CMK (cell line): ENCODE results near the gene DIP2C.
"Not testable (repeated sequence)": the region's sequence is repeated elsewhere in the genome, so short reads cannot be mapped to it uniquely, and the experiment has no call there.

Source experiments
- DNase-seq: peaks from one replicate; pipeline ENCODE4 v3.0.0-alpha.2; 2010; ENCODE audit warnings: low read depth

Gene DIP2C

DNA sequence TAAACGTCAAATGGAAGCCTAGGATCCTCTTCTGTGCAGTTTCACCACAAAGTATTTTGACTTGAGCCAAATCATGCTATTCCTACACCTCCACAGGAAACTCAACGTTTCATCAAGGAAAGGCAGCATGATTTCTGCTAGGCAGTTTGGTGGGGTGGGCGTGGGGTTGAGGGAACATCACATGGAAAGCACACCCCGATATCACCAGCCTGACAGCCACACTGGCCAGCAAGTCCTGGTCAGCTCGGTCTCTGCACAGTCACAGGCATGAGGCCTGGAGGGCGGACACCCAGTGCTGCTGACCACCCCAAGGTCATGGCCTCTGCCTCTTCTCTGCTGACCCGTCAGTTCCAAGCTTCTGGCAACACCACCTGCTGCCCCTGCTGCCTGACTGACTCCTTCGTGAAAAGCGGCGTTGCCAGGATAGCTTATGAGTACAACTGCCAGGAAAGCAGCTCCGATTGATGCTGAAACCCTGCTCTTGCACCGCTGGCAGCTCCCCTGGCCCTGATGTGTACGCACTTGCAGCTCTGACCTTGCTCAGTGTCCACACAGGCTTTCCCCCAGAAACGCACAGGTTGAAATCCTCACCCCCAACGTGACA is 171.5 kb downstream of the DIP2C start:
- no peak for DNase-seq

DNA sequence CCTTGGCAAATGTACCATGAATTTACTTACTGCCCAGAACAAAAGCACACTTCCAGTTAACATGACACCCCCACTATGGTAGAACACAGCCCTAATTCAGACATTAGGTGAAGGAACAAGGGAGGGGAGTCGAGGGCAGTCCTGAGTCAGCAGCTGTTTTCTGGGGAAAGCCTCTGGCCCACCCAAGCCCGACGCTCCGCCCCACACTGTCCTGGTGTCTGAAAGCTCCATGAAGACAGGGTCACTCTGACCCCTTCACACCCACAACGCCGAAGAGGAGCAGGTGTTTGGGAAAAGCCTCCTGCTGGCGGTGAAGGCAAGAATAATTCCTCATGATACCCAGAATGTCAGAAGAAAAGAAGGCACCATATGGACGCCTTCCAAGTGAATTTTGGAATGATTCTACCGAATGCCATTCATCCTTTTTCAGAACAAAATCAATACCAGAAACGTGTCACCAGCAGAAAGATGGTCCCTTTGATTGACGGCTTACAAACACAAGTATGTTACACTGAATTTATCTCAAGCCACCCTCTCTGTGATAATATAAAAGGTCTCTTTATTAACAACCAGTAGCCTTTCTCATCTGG is 172.1 kb downstream of the DIP2C start:
- DNase-seq, result no peak

DNA sequence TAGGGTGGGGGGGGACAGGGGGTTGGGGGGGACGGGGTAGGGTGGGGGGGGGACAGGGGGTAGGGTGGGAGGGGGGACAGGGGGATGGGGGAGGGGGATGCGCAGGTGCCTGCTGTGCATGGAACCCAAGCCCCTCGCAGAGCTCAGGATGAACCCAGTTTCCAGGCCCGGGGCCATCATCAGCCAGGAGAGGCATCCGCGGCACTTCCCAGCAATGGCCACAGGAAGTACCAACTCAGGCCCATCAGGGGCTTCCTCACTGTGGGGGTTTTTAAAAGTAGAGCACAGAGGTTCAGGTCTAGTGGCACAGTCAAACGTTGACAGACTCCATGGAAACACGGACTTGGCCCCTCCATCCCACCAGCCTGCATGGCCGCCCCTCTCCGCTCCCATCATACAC is 172.7 kb downstream of the DIP2C start:
- DNase-seq, result no peak

DNA sequence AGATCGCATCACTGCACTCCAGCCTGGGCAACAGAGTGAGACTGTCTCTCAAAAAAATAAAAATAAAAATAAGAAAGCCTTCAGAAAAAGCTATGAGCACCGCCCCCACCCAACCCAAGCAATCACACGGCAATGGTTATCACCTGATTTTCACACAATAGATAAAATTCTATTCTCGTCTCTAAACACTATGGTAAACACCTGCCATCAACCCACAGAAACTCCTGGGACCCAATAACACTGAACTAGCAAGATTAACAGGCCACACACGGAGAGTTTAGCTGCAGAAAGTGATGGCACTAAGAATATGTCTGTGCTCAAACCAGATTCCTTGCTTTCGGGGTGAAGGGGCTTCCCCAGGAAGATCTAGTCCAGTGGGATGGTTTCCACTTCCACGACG is 173.8 kb downstream of the DIP2C start:
- no peak for DNase-seq

DNA sequence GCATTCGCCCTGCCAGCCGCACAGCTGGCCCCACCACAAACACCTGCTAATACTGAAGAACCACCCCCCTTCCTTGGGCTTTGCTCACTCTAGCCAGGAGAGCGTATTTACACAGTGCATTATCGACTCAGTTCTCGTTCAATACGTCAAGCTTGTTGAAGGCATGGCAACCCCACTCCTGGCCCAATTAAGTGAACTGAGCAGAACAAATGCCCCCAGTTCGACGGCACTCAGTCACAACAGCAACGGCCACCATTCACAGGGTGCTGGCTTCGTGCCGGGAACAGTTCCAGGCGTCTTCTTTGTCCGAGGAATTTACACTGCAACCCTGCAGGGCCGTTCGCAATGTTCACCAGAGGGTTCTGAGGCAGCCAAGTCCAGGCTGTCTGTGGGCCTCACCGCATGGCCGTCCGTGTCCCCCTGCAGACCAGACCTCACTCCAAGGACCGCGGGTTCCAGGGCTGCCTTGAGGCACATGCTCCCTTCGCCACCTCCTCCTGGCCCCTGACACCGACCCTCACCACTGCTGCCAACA is 175.3 kb downstream of the DIP2C start:
- no peak for DNase-seq

DNA sequence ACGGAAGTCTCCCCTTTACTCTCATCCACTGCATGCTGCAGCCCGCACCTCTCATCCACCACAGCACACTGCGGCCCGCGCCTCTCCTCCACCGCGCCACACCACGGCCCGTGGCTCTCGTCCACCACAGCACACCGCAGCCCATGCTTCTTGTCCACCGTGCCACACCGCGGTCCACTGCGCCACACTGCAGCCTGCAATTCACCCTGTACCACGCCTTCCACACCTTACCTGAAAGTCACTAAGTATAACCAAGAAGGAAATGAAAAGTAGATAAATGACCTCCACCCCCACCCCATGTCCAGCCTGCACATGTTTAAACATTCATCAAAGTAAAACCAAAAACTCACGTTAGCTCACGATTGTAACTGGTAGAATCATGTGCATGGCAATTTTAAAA is 176.1 kb downstream of the DIP2C start:
- DNase-seq, result no peak

DNA sequence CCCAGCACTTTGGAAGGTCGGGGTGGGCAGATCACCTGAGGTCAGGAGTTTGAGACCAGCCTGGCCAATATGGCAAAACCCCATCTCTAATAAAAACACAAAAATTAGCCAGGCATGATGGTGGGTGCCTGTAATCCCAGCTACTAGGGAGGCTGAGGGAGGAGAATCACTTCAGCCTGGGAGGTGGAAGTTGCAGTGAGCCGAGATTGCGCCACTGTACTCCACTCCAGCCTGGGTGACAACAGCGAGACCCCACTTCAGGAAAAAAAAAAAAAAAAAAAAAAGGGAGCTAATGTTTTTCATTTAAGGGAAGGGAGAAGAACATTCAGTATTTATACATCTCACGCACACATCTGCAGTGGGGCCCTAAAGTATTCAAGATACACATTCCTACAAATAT is 176.8 kb downstream of the DIP2C start:
- DNase-seq, result not testable (repeated sequence)

DNA sequence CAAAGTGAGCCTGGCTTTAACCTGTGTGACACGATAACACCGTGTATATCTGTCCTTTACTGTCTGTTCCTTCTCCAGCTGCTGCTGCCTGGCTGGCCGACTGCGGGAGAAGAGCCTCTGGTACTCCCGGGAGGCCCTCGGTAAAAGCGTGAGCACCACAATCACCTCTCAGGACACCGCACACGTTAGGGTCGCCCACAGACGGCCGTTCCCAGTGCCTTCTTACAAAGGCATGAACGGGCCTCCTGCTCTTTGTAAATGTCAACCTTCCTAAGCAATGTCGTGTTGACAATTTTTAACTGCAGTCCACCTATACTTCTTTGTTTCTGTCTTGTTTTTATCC is 177.6 kb downstream of the DIP2C start:
- no peak for DNase-seq

DNA sequence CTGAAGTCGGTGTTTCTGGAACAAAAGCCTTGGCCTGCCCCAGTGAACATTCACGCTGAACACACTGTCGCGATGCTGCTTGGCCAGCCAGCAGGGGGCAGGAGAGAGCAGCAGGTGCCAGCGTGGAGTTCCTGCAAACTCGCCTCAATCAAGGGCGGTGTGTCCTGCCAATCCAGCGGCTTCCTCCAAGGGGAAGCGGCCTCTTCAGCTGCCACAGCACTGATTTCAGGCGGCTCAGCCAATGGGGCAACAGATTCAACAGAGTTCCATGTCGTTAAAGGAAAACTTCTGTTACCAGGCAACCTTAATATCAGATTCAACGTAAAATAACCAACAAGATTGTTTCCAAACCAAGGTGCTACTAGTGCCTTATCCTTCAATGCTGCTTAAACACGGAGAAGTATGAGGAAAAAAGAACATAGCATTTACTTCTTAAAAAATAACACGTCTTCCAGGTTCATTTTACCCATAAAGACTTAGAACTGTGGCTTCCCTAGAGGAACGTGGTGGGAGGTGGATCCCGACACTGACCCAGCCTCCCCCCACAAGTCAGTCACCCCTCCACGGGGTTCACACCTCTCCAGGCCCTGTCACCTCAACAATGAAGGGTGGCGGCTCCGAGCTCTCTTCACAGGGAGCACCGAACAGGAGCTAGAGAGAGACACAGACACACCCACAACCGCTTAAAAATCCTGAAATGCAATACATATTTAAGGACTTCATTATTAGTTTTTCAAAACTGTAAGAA is 178.2 kb downstream of the DIP2C start:
- peak; percentile 60 for DNase-seq

DNA sequence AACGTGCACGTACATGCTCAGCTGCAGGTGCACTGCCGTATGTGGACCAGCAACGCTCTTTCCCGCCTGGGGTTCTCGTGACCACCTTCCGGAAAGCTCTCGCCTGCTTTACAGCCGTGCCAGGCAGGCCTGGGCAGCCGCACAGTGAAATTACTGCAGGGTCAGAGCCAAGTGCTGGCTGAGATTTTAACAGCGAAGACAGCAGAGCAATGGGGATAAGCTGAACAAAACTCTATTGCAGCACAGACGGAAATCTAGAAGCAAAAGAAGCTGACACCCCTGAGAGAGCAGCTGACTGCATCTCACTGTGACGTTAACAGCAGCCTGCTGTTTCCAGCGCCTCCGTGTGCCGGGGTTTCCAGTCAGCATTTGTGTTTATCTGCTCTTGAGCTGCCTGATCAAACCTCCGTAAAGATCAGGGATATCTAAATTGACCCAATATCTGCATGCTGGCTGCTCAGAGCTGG is 179.0 kb downstream of the DIP2C start:
- no peak for DNase-seq

DNA sequence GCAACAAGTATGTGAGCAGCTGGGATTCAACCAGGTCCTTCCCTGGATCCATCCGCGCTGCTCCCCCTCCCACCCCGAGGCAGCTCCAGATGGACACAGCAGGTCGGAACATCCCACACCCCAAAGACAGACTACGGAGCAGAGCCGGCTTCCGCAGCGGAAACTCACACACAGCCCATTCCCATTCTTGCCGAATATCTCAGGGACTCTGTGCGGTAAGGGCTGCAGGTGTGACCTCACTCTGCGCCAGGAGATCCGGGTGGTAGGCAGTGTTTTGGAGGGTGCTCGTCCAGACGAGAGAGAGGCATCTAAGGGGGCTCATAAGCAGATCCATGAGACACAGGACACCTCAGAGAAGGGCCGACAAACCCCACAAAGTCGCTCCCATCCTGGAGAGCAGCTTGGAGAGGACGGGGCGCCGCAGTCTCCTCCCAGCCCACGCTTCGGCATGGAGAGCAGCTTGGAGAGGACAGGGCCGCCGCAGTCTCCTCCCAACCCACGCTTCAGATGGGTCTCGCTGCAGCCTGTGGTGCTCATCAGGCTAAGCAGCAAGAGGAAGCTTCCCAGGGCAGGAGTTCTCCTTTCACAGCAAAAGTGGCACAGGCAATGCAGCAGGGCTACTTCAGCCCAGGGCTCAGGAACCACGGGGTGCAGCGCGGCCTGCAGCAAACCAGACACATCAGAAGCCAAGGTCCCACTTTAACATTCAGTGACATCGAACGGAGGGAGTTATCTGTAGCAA is 179.9 kb downstream of the DIP2C start:
- DNase-seq, result no peak

DNA sequence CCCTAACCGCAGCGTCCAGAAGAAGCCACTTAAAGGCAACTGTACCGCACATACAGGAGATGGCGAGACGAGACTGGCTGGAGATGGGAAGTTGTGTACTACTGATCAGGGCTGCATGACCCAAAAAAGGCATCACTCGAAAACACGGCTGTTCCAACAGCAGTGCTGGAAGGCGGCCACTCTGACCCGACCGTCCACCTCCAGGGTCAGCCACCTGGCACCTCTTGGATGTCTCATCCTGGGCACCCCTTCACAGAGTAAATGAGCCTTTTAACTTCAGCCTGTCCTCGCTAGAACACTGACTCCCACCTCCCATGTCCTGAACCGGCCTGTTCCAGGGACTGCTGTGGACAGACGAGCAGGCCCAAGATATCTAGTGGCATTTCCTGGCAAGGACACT is 180.7 kb downstream of the DIP2C start:
- DNase-seq, result no peak

DNA sequence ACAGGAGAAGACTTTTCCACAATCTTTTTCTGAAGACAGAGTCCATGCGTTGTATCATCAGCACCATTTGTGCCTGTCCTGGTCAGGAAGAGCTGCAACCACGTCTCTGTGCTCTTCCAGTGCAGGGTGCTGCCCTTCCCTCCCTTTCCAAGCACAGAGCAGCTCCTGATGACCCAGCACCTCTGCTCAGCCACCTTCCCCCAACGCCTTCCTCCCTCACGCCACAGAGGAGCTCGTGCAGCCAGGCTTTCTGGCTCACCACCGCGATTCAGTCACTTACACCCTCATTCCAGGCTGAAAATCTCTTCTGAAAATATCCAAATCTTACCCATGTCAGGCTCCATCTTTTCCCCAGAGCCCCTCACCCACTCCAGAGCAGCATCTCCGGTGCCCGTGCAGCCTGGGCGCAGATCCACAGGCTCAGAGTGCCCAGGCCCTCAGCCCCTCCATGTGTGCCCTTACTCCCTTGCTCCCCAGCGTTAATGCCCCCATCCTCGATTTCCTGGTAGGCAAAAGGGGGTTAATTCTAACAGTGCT is 181.5 kb downstream of the DIP2C start:
- no peak for DNase-seq

DNA sequence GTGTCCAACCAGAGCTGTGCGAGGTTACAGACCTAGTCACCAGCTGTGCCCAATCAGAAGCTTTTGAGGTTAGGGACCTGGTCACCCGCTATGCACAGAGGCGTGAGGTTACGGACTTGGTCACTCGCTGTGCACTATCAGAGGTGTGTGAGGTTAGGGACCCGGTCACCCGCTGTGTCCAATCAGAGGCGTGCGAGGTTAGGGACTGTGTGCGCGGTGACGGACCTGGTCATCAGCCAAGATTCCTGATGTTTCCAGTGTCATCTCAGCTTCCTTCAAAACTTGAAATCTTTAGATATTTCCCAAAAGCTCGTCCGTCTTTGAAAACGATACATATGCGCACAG is 182.1 kb downstream of the DIP2C start:
- no peak for DNase-seq

DNA sequence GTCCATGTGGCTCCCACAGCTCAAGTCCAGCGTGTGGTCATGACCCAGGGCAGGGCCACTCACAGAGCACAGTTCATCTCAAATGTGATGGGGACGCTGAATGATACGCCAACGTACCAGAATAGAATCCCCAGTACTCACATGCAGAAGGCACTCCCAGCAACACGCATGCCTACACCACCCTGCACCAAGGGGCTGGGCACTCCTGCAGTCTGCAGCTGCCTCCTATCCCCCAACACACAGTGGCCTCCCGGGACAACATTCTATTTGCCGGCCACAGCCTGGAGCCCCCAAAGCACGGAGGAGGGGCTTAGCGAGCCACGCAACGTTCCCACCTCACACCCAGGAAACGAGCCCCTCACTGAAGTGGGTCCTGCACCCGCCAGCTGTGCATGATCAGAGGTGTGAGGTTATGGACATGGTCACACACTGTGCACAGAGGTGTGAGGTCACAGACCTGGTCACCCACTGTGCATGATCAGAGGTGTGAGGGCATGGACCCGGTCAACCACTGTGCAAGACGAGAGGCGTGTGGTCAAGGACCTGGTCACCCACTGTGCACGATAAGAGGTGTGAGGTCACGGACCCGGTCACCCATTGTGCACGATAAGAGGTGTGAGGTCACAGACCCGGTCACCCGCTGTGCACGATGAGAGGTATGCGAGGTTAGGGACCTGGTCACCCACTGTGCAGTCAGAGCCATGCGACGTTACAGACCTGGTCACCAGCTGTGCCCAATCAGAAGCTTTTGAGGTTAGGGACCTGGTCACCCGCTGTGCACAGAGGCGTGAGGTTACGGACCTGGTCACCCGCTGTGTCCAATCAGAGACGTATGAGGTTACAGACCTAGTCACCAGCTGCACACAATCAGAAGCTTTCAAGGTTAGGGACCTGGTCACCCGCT is 182.8 kb downstream of the DIP2C start:
- DNase-seq, result no peak

DNA sequence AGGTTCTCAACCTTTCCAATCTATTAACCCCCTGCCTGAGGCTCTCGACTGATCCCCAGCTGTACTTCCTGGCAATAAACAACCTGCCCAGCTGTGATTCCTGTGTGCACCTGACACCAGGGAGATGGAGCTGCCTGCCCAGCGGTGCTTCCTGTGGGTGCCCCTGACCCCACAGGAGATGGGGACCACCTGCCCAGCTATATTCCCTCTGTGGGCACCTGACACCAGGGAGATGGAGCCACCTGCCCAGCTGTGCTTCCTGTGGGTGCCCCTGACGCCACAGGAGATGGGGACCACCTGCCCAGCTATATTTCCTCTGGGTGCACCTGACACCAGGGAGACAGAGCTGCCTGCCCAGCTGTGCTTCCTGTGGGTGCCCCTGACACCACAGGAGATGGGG is 184.0 kb downstream of the DIP2C start:
- DNase-seq, result no peak

DNA sequence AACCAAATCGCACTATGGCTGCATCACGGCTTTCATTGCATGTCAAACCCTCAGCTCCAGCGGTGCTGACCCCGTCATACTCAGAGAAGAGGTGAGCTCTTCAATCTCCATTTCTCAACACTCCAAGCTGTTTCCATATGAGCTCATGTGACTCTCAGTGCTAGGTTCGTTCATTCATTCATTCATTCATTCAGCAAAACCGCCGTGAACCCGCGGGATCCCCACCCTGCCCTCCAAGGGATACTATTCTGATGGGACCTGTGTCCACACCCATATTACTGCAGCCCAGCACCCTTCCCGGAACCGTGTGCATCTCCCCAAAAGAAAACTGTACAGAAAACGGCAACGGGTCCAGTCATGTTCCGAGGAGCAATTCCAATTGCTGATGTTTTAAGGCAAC is 184.7 kb downstream of the DIP2C start:
- no peak for DNase-seq

DNA sequence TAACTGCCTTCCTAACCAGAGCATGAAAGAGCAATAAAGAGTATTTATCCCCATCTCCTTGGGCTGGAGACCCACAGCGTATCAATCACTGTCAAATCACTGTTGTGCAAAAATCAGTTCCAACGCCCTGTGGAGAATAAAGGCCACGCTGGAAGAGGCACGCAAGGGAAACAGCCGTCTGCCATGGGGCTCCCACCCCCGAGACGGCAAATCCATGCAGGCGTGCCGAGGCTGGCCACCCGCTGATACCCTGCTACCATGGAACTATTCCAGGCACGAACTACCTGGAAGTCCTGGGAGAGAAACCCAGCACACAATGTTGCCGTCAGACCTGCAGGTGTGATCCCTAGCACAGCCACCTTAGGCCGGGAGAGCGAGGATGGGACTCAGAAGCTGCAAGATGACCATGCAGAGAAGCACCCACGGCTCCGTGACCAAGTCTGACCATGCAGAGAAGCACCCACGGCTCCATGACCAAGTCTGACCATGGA is 185.3 kb downstream of the DIP2C start:
- DNase-seq, result no peak

DNA sequence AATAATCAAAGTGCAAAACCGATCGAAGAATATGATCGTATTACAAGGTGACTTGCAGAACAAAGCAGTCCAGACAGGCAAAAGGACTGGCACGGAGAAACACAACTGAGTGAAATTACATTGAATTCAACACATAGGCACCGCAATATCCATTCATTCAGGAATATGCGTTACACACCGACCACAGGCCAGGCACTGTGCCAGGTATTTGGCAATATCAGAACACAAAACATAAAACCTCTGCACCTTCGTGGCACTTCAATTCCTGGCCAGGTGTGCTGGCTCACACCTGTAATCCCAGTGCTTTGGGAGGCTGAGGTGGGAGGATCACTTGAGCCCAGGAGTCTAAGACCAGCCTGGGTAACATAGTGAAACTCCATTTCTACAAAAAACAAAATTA is 187.9 kb downstream of the DIP2C start:
- no peak for DNase-seq

DNA sequence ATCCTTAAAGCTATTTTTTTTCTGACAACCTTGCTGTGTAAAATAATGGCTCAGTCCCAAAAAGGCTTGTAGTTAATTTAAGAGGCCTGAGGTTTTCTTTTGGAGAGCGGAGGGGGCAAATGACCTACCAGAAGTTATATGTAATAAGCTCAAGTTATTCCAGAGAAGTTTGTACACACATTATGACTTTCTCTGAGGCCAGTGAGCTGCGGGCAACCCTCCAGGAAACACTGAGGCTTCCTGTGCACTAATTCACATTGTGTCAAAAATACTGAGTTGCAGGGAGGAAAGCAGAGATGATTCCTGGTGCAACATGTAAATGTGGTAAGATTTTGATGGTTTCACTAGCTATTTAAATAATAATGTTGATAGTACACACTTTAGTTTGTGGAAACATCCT is 188.6 kb downstream of the DIP2C start:
- no peak for DNase-seq

DNA sequence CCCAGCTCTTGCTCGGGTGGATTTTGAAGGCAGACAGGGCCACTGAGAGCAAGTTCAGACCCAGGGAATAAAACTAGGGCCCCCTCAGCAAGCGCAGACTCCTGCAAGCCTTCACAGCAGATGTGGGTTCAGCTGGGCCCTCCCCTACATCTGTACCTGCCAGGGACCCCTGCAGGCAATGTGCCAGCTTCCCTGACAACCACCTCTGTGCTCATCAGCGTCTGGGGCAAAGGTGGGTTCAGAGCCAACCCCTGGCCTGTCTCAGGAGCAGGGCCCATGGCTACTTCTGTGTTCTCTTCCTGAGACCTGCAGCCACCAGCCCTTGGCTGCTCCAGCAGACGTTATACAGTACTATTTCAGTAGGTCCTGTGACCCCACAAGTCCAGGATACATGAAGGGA is 189.5 kb downstream of the DIP2C start:
- DNase-seq, result no peak
